GM10847 (cell line): Measurements from ENCODE around the gene SLC7A5.

ENCODE experiments used
- POLR2A ChIP-seq: IDR thresholded peaks from 2 replicates; pipeline ENCODE4 v1.6.1; 2011; ENCODE audit not compliant: insufficient read length; ENCODE audit errors: extremely low read depth

Gene SLC7A5

DNA sequence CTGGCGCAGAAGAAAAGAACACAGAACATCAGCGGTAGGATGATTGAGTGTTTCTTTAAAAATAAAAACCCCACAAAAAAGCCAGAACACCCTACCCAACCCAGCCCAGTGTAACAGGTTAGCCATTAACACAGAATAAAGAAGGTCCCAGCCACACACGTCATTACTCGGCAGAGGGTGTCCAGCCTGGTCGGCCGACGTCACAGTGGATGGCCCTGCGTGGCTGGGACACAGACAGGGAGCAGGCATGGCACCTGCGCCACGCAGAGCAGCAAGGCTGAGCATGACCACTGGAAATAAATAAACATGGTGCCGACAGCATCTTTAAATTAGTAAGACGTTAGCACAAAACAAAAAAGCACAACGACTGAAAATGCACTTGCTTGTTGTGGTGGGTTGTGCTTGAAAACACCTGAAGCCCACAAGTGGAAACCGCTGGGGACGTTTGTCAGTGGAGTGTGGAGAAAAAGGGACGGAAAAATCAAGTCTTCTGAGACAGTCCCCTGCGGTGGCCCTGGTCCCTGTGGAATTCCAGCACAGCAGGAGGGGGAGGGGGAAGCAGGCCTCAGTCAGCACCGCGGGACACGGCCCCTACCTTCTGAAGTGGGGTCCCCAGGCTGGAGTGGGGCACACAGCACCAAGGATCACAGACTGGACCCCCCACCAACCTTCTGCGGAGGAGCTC, 39.2 kb downstream of the SLC7A5 start:
- TF ChIP-seq POLR2A, result no peak

DNA sequence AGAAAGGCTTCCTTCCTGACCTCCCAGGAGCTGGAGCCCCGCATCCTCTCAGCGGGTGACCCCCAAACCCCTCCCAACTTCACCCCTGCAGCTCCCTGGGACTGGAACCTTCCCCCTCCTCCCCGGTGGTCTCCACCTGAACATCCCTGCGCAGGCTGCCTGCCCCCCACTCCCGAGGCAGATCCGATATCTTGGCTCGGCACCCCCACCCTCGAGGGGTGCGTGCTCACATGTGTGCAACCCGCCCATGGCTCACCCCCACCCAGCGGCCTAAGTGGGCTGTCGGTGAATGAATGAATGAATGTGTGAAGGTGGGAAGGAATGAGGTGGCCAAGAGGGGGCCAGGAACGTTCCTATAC, 39.7 kb downstream of the SLC7A5 start:
- no peak for TF ChIP-seq POLR2A

GRCh38 chr16:87828907-87829621, 40.2 kb downstream of the SLC7A5 start:
- no peak for TF ChIP-seq POLR2A

GRCh38 chr16:87828071-87828906, 41.0 kb downstream of the SLC7A5 start:
- TF ChIP-seq POLR2A, result no peak

DNA sequence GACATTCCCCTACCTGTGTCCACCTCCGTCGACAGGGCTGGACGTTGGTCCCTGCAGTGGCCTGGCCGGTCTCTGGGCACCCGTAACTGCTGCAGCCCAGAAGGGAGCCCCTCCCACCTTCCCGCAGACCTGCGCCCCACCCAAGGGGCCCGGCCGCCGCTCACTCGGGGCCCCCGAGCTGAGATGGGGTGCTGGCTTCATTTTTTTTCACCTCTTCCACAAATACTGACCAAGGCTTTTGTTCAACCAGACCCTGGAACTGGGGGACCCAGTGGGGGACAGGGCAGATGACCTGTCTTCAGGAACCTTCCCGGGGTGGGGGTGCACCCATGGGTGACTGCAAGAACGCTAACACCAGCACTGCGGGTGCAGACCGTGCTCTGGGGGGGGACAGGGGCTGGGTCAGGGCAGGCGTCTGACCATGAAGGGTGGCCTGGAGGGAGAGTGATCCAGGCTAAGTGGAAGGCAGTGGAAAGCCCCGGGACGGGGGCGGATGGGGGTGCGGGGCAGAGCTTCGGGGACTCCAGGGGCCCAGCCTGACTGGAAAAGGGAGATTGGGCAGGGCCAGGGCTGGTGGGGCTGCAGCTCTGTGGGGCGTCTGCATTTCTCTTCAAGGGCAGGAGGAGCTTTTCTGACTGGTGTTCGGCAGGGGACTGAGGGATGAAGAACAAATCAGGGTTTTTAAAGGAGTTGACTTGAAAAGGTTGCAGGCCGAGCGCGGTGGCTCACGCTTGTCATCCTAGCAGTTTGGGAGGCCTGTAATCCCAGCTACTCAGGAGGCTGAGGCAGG, 42.3 kb downstream of the SLC7A5 start:
- no peak for TF ChIP-seq POLR2A

DNA sequence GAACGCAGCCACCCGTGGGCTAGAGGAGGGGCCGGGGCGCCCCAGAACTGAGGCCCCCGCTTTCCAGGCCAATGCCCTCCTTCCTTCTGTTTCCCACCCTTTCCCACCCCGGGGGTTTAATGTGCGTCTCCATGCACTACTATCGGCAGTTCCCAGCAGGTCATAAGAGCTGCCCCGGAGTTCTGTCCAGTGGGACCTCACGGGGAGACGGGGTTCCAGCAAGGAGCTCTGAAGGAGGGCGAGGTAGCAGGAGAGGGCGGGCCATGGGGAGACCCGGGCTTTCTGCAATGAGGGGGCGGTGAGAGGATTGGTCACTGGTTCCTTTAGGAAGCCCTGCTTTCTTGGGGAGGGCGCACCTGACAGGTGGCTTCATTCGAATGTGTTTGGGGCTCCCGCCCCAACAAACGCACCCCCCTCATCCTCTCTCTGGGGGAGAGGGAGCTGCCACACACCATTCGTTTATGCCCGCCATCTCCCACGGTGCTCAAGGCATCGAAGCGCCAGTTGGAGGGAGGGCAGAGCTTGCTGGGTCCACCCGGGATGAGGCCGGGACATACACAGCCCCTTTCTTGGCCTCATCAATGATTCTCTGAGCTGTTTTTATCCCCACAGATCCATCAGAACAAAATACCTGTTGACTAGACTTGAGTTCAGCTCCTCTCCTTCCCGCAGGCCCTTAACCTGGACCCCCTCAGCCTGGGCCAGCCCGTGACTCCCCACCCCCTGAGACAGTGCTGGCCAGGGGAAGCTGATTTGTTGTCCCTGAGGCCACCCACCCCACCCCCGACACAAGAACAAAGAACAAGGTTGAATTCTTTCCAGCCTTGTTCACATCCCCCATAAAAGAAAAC, 44.1 kb downstream of the SLC7A5 start:
- TF ChIP-seq POLR2A, result no peak

- TF ChIP-seq POLR2A, result no peak
Observed at GRCh38 chr16:87824016-87824990, 45.0 kb downstream of the SLC7A5 start.

GRCh38 chr16:87823181-87823929, 46.0 kb downstream of the SLC7A5 start:
- no peak for TF ChIP-seq POLR2A

DNA sequence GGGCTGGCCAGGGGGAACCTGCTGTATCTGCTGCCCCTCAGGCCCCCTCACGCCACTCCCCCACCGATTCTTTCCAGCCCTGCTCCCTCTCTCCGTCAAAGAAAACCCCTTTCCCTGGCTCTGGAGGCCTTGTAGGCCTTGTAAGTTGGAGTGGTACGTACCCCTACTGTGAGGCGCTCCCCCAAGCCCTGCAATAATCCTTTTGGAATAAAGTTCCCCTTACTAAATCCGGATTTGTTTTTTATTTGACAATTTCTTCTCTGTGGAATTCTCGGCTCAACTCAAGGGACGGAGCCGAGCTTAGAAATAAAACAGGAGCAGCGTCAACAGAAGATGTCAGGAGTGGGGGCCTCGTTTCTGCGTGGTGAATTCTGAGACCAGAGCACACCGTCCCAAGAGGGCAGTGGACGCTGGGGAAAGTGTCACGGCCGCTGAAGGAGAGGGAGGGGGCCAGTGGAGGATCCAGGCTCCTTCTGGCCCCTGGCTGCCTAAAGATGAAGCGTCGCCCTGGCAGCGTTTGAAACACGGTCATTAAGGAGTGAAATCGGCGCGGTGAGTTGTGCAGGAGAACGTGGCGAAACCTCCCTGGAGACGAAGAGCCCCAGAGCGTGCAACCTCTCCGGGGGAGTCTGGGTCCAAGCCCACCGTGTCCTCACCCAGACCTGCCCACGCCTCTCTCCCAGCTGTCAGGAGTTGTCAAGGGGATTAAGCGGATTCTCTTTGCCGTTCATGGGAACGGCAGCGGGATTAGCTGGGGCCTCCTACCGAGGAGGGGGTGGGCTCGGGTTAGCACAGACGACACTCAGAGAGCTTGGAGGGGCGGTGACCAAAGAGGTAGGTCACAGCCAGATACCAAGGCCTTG, 47.0 kb downstream of the SLC7A5 start:
- TF ChIP-seq POLR2A, result no peak

DNA sequence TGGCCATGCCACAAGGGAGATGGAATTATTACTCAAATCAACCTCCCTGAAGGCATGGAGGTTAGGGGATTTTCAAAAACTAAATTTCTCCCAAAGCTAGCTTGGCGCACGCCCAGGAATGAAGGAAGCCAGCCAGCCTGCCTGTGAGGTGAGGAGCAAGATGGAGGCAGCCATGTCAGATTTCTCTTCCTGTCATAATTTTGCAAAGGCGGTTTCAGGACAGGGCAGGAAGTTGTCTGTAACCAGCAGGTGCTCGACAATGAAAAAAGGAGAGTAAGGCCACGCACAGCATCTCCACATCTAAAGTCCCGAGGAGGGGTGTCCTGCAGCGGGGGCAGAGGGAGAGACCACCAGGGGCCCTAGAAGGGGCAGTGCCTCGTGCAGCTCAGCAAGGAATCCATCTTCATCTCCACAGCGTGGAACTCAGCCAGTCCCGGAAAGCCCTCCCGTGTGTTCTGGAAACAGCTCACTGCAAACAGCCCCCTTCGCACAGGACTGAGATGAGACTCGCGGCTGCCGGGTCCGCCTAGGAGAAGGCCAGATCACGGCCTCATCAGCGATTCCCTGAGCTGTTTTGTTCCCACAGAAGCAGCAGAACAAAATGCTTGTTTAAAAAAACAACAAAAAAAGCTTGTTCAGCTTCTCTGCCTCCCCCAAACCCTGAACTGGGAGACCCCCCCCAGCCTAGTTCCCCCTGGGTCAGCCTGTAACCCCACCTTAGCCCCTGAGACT, 47.8 kb downstream of the SLC7A5 start:
- no peak for TF ChIP-seq POLR2A

GRCh38 chr16:87819983-87820382, 49.3 kb downstream of the SLC7A5 start:
- TF ChIP-seq POLR2A, result no peak

DNA sequence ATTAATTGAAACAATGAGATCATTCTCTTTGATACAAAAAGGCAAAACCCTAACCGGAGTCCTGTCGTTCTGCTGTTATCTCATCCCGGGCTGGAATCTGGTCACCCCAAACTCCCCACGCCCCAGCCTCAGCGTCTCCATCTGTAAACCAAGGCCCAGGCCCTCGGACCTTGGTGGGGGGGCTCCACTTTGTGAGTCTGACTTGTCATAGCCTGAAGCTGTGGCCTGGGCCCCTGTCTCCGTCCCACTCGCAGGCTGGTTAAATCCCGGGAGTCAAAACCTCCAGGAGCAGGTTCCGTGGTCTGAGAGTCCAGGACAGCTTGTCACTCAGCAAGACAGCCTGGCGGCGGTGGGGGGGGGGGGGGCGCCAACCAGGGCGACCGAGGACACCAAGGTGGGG, 50.0 kb downstream of the SLC7A5 start:
- no peak for TF ChIP-seq POLR2A
